HG03039 (cell line): ENCODE data around the gene ABHD12.

Source experiments
- ATAC-seq: cut with Tn5 transposase; IDR thresholded peaks from one replicate; pipeline ENCODE4 v1.9.1; 2021; ENCODE audit warnings: mild to moderate bottlenecking, moderate library complexity; ENCODE audit not compliant: unreplicated experiment

The ABHD12 gene

DNA sequence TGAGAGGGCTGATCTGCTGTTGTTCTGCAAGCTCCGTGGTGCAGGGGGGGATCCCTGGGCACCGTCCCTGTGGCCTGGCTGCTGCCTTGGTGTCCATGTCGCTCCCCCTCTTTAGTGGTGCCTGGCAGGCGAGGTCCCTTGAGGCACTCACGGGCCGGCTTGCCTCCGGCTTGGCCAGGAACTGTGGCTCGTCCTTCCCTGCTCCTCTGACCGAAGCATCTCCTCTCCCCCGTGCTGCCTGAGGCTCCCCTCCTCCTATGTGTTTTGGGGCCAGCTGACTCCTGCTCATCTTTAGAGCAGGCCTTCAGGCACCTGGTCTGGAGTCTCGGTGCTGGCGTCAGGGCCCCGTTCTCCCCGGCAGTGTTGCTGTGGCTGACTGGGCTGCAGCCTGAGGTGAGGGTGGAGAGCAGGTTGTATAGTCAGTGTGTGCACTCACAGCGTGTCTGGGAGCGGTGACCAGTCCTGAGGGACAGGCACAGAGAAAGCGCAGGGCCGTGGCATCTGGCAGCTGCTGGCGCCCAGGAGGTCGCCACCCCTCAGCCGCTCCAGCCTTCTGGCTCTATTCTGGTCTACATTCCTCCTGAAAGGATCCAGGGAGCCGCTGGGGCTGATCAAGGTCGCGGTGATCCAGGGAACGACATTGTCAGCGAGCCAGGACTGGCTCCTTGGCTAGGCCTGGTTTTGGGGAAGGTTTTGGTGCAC is 99.1 kb downstream of the ABHD12 start:
- ATAC-seq, result no peak

DNA sequence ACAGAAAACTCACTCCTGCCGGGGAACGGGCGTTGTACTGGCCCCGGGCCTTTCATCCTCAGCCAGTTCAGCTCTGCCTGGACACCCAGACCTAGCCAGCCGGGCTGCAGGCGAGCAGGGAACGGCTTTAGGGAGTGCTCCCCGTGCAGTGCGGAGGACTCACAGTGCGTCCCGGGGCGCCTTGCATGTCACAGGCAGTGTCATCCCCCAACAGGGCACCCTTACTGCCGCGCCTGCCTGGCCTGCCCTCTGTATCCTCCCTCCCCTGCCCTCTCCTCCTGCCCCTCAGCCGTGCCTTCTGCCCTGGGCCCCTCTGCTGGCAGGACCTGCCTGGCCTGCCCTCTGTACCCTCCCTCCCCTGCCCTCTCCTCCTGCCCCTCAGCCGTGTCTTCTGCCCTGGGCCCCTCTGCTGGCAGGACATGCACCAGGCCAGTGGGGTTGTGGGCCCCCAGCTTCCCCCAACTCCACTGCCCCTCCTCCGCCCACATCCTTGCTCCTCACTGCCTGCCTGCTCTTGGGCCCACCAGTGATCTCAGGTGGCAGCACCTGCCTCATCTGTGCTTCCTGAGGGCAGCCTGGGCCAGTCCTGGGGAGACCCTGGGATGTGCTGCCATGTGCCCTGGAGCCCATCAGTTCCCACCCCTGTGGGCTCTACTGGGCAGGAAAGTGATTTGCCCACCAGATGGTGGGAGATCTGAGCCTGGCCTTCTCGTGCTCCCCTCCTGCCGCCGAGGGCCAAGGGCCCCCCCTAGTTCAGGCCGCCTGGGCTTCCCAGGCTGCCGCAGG is 99.8 kb downstream of the ABHD12 start:
- no peak for ATAC-seq

DNA sequence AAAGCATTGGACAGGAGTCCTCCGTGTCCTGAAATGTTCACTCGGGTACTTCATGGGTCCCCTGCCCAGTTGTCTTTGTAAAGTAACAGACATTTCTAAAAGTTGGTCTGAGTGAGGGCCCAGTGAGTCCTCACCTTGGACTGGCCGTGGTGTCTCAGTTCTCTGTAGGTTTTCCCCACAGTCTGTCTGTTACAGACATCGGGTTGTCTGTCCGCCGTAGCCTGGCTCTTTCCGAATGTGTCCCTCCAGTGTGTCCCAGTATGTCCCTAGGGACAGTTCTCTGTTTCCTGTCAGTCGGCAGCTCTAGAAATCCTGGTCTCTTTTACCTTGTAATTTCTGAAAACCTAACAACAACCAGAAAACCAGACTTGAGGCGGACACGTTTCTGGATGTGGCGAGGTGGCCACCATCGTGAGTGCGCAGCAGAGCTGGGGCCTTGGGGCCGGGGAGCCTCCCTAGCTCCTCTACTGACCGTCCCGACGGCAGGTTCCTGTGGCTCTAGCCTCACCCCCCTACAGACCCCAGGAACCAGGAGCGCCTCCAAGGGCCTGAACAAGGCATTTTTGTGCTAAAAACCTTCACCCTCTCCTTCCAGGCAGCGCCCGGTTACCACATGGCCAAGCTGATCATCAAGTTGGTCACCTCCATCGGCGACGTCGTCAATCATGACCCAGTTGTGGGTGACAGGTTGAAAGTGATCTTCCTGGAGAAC is 100.6 kb downstream of the ABHD12 start:
- no peak for ATAC-seq

DNA sequence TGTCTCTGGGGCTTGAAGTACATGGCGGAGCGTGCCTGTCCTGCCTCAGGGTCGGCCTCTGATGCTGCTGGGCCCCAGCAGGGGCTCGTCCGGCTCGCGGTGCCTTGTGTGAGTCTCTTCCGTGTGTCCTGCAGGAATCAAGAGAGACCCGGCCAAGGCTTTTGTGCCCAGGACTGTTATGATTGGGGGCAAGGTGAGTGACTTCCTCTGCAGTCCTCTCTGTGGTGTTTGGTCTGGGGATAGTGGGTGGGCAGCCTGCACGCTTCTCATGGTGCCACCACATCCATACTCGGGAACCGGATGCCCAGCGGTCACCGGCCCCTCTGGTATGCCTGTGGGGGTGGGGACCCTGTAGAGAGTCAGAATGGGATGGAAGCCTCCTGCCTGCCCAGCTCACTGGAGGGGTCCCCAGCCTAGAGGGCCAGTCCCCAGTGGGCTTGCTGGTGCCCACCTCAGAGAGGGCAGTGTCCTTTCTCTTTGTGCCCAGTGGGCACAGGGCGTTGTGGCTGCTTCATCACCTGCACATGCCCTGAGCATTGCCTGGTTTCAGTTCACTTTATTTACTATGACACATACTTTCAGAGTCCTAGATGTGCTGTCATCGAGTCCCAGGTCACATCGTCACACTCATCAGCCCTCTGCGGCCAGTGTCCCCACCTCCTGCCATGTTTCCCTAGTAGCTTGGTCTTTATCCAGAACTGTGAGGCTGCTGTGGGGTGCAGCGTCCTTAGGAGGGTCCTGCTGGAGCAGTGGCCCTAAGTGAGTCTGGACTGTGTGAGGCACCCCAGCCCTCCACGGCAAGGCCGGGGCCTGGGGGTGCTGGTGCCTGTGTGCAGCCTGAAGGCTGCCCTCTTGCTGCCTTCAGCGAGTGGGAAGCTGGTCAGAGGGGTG is 102.1 kb downstream of the ABHD12 start:
- ATAC-seq, result peak; percentile 82

DNA sequence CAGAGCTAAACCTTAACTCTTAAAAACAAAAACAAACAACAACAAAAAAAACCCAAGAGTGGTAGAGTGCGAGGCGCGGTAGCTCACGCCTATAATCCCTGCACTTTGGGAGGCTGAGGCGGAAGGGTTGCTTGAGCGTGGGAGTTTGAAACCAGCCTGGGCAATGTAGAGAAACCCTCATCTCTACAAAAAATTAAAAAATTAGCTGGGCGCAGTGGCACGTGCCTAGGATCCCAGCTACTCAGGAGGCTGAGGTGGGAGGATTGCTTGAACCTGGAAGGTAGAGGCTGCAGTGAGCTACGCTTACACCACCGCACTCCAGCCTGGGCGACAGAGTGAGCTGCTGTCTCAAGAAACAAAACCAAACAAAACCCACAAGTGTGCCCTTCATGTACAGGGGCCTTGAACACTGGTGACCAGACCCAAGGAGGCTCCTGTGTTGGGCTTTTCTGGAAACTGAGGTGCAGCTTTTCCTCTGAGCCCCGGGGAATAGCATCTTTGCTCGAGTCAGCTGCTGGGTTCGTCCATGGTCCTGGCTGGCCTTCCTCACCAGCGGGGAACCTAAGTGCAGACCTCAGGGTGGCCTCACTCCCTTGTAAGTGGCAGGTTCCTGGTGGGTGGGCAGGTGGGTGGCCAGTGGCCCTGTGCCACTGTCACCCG is 102.9 kb downstream of the ABHD12 start:
- ATAC-seq, result no peak

DNA sequence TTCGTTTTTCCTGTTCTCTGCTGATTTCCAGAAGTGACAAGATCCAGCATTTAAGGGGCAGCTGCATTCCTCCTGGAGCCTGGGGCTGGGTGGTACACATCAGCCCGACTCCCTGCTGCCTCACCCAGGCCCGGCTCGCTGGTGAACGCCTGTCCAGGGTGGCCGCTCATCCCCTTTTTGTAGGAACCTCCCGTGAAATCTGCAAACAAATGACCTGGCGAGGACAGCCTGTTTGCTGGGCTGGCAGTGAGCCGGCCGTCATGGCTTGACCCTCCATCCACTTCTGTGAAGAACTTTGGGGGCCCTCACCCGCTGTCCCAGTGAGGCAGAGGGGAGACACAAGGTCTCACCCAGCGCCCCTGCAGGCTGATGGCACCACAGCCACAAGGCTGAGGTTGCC is 103.7 kb downstream of the ABHD12 start:
- no peak for ATAC-seq

DNA sequence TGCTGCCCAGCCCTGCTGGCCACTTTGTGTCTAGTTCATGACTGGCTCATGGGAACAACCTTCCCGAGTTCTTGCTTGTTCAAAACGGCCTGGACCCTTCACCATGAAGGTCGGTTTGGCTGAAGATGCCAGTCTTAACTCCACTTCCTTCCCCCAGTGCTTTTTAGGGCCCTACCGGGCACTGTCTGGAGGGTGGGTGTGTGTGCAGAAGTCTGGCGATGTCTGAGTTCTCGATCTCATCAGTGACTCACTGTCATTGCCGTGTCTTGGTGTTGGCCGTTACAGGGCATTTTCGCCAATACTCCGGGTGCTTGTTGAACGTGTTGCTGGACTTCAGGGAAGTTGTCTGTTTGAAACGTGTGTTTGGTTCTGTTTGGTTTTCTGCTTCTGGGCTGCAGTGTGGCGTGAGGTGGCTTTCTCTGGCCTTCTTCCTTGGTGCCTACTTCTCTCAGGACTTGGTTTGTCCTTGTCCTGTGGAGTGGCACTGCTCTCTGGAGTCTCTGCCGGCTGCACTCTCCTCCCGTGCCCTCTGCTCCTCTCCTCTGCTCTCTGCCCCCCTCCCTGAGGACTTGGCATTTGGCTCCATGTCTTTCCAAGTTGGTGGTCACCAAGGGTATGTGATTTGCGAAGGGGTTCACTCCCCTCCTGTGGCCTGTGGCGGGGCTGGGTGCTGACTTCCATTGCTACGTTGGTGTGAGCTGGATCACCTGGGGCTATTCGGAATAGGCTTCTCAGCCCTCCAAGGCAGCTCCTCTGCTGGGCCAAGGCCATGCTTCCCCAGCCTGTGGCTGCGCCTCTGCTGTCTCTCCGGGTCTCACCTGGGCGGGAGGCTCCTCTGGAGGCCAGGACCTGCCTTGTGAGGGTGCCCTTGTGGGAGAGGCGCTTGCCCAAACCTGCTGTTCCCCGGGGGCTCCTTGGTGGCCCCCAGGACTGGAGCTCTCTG is 104.5 kb downstream of the ABHD12 start:
- no peak for ATAC-seq

DNA sequence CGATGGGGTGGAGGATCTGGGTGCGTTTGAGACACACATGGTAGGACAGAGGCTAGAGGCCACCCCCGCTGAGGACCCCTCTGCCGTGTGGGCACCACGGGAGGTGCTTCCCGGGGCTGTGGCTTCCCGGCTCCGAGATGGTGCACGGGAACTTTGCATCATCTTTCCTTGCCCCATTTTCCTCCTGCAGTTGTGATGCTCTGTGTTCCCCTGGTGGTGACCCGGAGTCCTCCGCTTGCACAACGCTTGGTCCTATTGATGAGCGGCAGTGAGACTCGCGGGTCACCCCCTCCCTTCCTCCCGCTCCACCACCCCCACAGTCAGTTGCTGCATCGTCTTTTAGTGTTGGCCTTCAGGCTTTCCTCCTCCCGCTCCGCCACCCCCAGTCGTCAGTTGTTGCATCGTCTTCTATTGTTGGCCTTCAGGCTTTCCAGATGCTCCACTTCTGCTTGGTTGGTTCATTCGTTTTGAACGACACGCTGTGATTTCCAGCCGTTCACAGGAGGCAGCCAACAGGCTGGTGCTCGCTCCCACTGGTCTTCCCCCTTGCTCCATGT is 105.5 kb downstream of the ABHD12 start:
- no peak for ATAC-seq

DNA sequence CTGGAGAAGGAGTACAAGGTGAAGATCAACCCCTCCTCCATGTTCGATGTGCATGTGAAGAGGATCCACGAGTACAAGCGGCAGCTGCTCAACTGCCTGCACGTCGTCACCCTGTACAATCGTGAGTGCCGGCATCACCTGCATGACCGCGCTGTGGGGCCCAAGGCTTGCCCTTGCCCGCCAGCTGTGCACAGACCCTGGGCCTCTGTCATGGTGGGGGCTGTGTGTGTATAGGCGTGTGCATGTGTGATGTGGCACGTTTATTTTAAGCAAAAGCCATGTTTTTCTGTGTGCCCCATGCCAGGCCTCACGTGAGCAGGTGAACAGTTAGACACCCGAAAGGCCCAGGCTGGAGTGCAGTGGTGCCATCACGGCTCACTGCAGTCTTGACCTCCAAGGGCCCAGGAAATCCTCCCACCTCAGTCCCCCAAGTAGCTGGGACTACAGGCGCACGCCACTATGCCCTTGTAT is 106.5 kb downstream of the ABHD12 start:
- no peak for ATAC-seq

DNA sequence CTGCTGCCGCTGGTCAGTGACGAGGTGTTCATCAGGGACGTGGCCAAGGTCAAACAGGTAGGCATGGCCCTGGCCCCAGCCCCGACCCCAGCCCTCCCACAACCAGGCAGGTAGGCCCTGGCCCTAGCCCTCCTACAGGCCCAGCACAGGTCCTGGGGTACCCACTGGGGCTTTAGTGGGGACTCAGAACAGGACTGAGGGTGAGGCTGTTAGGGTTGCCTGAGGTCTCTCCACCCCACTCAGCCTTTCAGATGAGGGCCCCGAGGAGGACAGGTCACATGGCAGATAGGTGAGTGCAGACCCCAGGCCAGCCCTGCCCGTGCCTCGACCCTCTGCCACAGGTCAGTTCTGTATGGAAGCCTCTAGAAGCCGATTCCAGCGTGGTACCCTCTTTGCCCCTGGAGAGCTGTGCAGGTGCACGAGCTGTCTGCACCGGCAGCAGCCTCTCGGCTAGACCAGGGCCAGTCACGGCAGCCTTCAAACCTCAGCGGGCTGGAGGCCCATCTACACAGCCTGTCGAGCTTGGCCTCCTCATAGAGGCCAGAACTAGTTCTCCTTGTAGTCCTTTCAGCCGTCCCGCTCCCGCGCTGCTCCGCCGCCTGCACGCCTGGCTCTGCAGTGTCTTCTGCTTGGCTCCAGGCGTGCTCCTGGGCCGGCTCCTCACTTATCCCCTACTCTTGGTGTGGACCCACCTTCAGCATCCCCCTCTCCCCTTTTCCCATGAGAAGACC is 107.2 kb downstream of the ABHD12 start:
- ATAC-seq, result no peak

DNA sequence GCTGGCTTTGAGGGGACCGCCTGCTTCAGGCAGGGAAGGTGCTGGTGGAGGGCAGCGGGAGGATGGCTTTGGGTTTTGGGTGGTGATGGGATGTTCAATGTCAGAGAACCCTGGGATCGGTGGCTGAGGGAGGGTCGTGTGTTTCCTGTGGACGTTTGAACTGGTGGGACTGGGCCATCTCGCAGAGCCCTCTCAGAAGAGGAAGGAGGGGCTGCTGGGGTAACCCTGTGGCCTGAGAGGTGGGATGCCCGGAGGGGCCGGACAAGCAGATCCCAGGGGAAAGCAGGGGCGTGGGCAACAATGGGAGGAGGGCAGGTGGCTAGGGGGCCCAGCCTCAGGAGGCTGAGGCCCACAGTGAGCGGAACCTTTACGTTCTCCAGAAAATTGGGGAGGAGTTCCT is 107.8 kb downstream of the ABHD12 start:
- ATAC-seq, result no peak

DNA sequence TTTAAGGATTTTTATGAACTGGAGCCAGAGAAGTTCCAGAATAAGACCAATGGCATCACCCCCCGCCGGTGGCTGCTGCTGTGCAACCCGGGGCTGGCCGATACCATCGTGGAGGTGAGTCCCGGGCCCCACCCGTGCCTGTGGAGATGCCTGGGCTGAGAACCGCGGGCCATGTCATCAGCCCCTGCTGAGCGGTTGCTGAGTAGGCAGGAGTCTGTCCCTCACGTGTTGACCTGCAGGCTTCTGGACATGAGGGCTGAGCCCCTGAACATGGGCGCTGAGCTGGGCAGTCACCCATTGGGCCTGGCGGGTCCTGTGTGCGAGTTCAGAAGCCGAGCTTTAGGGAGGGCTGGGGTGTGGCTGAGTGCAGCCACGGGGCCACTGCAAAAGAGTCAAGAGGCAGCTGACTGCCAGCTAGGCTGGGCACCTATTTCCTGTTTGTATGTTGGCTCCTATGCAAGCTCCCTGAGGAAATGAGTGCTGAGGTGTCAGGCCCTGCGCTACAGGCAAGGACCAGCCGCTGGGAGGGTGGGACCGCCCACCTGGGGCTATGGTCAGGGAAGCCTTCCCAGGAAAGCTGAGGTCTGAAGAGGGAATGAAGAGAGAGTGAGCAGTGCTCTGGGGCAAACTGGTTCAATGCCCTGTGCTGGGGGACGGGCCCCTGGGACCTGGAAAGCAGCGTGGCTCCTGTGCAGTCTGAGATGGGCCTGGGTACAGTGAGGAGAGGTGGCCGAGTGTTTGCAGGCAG is 108.4 kb downstream of the ABHD12 start:
- no peak for ATAC-seq

DNA sequence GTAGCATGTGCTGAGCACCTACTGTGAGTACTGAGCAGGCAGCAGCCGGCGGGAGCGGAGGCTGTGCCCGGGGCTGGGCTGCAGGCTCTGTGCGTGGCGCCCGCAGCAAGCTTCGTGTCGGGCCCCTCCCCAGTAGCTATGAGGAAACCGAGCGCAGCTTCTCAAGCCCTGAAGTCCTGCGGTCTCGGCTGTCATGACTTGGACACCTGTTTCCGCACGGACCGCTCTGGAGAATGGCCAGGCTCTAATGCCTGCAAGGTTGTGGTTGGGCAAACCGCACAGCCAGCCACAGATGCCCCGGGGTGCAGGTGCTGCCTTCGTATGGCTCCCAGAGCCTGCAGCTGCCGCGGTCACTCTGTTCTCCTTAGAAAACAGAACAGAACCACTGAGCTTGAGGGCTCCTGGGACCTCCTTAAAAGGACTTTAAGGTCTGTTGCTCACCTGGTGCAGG is 109.1 kb downstream of the ABHD12 start:
- ATAC-seq, result peak; percentile 42

DNA sequence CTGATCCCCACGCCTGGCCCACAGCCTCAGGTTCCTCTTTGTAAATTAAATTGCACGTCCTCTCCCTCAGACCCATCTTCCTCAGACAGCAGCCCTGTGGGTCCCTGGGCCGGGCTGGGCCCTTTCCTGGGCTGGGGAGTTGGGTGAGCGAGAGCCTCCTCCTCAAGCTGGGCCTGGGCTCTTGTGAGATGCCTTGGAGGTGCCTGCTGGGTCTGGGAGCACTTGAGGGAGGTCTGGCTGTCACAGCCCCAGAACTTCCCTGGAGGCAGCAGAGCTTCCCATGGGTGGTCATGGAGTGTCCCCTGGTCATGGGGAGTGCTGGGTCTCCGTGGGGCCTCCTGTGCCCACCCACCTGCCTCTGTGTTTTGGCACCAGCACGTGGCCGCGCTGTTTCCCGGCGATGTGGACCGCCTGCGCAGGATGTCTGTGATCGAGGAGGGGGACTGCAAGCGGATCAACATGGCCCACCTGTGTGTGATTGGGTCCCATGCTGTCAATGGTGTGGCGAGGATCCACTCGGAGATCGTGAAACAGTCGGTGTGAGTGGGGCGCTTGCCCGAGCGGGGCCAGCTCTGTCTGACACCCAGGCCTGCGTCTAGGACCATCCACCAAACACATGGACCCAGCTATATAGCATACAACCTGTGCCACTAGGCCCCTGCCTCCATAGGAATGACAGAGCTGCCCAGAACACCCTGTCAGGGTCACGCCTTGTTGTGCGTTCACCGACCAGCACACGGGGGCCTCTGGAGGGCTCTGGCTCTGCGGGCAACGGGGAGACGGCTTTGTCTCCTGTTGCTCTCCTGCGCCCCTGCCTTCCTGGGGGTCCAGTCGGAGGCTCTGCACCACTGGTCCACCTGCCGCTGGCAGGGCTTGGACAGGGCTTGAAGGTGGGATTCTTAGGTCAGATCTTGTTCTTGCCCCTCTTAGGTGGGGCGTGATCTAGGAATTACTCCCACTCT is 109.8 kb downstream of the ABHD12 start:
- no peak for ATAC-seq

DNA sequence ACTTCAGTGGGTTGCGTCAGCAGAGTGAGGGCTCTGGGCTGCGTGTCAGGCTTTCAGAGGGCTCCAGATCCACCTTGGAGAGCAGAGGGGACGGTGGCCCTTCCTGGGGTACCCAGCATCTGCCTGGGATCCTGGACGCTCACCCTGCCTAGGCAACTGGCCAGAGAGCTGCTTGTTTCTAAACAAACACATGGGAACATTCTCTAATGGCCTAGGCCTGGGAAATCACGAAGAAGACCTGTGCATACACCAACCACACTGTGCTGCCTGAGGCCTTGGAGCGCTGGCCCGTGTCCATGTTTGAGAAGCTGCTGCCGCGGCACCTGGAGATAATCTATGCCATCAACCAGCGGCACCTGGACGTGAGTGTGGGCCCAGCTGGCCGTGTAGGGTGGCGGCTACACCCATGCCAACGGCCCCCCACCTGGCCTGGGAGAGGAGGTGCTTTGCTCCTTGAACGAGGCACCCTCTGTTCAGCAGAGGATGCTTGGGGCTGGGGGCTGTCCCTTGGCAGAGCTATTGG is 110.5 kb downstream of the ABHD12 start:
- ATAC-seq, result no peak

DNA sequence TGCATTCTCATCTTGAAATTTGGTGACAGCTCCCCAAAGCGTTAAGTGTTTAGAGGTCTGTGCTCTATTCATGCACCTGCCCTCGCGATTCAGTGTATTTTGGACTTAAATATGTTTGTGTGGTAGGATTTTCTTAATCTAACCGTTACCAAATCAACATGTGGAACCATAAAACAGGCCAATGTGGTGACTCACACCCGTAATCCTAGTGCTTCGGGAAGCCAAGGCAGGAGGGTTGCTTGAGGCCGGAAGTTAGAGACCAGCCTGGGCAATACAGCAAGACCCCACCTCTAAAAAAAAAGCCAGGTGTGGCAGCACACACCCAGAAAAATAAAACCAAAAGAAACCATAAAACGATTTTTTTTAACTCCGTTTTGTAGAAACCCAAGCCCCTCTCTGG is 111.2 kb downstream of the ABHD12 start:
- ATAC-seq, result no peak
